Uterus (tissue), 4 donors: ENCODE results near the gene RAD51B. TPM values are rescaled to one million over a fixed set of nuclear protein-coding genes. Genes with fewer than 3 reads are reported as not detected.

Source experiments
- DNase-seq, 2 donors: peaks; one replicate each; pipeline ENCODE4 v3.0.0-alpha.2; 2019 to 2020
- H3K27ac ChIP-seq, 2 donors: fragments of 200-600 bp; sonication (generic); 1 replicate in 1 of 2; 2 replicates in 1 of 2; pipeline ENCODE4 v1.5.1; 2016 to 2018
- H3K27me3 ChIP-seq, 2 donors: fragments of 200-600 bp; sonication (generic); one replicate each; pipeline ENCODE4 v1.5.1; 2018 to 2019; ENCODE audit warnings: control low read depth in 1 of 2
- H3K36me3 ChIP-seq, 2 donors: fragments of 200-600 bp; sonication (generic); one replicate each; pipeline ENCODE4 v1.5.1; 2019; ENCODE audit warnings: control low read depth in 1 of 2
- H3K4me1 ChIP-seq, 2 donors: fragments of 200-600 bp; sonication (generic); one replicate each; pipeline ENCODE4 v1.5.1; 2018 to 2019; ENCODE audit warnings: control low read depth in 1 of 2
- H3K4me3 ChIP-seq, 2 donors: fragments of 200-600 bp; sonication (generic); 1 replicate in 1 of 2; 2 replicates in 1 of 2; pipeline ENCODE4 v1.5.1; 2018 to 2019; ENCODE audit warnings: mild to moderate bottlenecking in 1 of 2
- H3K9me3 ChIP-seq, 2 donors: fragments of 200-600 bp; sonication (generic); one replicate each; pipeline ENCODE4 v1.5.1; 2019; ENCODE audit warnings: control low read depth in 1 of 2
- POLR2A ChIP-seq, 2 donors: fragments of 450-650 bp; IDR thresholded peaks; one replicate each; pipeline ENCODE4 v1.6.1; 2016; ENCODE audit warnings: antibody characterized with exemption in 2 of 2, mild to moderate bottlenecking in 1 of 2, moderate library complexity in 1 of 2
- intact Hi-C: fragments of 100-400 bp; cut with DNase I; formaldehyde crosslinking; loops from one replicate; pipeline ENCODE4 v1.15.1; 2023; ENCODE audit warnings: low total_unique reads
- total RNA-seq, 4 donors: library from RNA; depleted of rRNA in 3 of 4; stranded (reverse); fragments of >200 nt in 3 of 4; gene quantifications; one replicate each; pipeline versions ENCODE4 v1.1.0 to v1.2.4, GENCODE V29; 2014 to 2023
- TF ChIP-seq, protein P1 (sequence below), 4 experiments: fragments of 200-600 bp in 2 of 4; fragments of 450-650 bp in 2 of 4; sonication (generic) in 2 of 4; IDR thresholded peaks; one replicate each; pipeline ENCODE4 v1.5.1; 2016 to 2019; ENCODE audit warnings: antibody characterized with exemption in 4 of 4, mild to moderate bottlenecking in 2 of 4, moderate library complexity in 1 of 4
- donor health status: DM: yes; HTN: yes; CAD: no.

RAD51B gene
- total RNA-seq, 4 donors from 2014 or later, result 29.5 to 100.0 (median 70.3) TPM

DNA sequence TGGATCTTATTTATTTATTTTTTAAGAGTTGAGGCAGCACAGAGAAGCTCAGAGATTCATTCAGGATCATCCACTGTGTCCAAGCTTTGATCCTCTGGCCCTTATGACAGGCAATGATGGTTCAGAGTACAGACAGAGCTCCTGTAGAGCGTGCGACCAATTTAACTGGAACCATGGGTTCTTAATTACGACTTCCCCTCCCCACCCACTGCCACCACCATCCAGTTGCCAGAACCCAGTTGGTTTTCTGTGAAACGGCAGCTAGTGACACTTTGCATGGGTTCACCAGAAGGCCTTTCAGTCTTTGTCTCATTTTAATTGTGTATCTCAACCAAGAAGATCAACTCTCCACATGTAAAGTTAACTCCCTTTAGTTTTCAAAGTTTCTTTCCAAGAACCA lies 495.1 kb downstream of the RAD51B start:
- DNase-seq, result no peak
- TF ChIP-seq POLR2A (IDR thresholded peaks at IDR 0.05), result no peak
- TF ChIP-seq, protein P1, sequence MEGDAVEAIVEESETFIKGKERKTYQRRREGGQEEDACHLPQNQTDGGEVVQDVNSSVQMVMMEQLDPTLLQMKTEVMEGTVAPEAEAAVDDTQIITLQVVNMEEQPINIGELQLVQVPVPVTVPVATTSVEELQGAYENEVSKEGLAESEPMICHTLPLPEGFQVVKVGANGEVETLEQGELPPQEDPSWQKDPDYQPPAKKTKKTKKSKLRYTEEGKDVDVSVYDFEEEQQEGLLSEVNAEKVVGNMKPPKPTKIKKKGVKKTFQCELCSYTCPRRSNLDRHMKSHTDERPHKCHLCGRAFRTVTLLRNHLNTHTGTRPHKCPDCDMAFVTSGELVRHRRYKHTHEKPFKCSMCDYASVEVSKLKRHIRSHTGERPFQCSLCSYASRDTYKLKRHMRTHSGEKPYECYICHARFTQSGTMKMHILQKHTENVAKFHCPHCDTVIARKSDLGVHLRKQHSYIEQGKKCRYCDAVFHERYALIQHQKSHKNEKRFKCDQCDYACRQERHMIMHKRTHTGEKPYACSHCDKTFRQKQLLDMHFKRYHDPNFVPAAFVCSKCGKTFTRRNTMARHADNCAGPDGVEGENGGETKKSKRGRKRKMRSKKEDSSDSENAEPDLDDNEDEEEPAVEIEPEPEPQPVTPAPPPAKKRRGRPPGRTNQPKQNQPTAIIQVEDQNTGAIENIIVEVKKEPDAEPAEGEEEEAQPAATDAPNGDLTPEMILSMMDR (IDR thresholded peaks at IDR 0.05), result no peak
- no peak overlapping the region for H3K27ac ChIP-seq
- H3K27me3 ChIP-seq, result no peaks in the 10 kb centered on the region
- H3K9me3 ChIP-seq, result no peaks in the 10 kb centered on the region
- no peaks in the 10 kb centered on the region for H3K36me3 ChIP-seq
- H3K4me1 ChIP-seq, result peaks cover 0 to 4% of the 10 kb centered on the region in 2 donors
- intact Hi-C loops, result no loop called here
- no peak overlapping the region for H3K4me3 ChIP-seq

DNA sequence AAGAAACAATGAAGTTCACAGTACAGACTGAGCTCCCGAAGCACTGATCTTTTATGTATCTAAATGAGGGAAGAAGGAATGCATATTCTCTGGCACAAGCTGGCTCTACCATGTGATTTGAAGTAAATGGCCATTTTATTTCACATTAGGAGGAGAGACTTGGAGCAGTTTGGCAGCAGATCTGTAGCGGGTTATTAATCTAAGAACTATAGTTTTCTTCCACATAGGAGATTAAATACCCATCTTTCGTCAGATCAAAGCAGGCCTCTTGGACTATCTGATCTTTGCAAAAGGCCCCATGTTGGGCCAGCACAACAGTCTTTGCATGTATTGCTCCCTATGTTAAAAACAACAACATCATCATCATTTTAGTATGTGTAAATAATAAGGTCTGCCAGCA lies 495.5 kb downstream of the RAD51B start:
- DNase-seq, result no peak
- no peak overlapping the region for H3K4me3 ChIP-seq
- intact Hi-C loops, result no loop called here
- no peaks in the 10 kb centered on the region for H3K9me3 ChIP-seq
- no peaks in the 10 kb centered on the region for H3K27me3 ChIP-seq
- no peaks in the 10 kb centered on the region for H3K36me3 ChIP-seq
- peaks cover 0 to 4% of the 10 kb centered on the region in 2 donors for H3K4me1 ChIP-seq
- TF ChIP-seq, protein P1 (IDR thresholded peaks at IDR 0.05), result no peak
- TF ChIP-seq POLR2A (IDR thresholded peaks at IDR 0.05), result no peak
- H3K27ac ChIP-seq, result no peak overlapping the region

DNA sequence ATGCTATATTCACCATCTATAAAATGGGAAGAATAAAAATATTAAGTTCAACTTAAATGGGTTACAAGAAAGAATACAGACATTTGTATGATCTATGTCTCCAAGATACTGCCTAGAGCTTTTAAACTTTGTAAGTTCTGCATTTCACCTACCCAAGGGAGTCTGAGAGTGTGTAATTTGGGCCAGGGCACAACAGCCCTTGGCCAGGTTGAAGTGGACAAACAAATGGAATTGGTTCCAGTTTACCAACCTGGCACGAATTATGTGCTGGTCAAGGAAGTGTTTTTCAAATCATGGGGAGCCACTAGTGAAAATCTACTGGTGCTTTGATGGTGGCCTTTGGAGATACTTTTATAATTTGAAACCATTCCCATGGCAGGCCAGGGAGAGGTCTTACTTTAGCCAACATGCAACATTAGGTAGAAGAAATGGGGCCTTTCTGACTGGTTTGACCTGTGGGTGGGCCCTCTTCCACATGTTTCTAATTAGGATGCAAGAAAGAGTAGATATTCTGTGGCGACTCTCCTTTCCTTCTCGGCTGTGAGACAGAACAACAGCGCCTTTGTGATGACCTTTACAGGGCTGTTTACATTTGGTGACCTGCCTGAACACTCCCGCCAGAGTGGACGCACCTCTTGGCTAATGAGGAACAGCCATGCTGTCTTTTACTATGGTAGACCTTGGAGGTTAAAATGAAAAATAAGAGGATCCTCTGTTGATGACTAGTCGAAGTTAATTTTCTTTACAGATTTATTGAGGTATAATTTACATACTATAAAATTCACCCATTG lies 496.7 kb downstream of the RAD51B start:
- Histone ChIP-seq H3K4me3 (no peak overlapping the region), H3K27me3 (no peaks in the 10 kb centered on the region), H3K4me1 (peaks cover 0 to 4% of the 10 kb centered on the region in 2 donors), H3K36me3 (no peaks in the 10 kb centered on the region), H3K9me3 (no peaks in the 10 kb centered on the region), H3K27ac (no peak overlapping the region)
- intact Hi-C loops, result no loop called here
- no peak for TF ChIP-seq POLR2A (IDR thresholded peaks at IDR 0.05)
- TF ChIP-seq, protein P1 (IDR thresholded peaks at IDR 0.05), result no peak
- DNase-seq, result no peak

DNA sequence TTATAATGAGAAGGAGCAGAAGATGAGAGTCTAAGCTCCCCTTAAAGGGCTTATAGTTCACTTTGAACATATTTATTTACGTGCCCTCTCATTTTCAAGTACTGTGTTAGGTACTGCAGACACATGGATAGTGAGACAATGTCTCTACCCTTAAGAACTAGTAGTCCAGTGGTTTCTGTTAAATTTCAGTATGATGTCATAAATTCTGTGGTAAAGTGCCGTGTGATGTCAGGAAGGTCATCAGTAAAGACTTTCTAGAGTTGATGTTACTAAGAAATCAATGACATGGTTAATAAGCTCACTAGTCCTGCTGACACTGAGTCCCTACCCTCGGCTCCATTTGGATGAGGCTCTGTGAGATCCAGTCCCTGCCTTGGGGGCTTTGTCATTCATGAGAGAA lies 497.7 kb downstream of the RAD51B start:
- intact Hi-C loops, result no loop called here
- H3K9me3 ChIP-seq, result no peaks in the 10 kb centered on the region
- TF ChIP-seq POLR2A (IDR thresholded peaks at IDR 0.05), result no peak
- TF ChIP-seq, protein P1 (IDR thresholded peaks at IDR 0.05), result no peak
- no peaks in the 10 kb centered on the region for H3K36me3 ChIP-seq
- no peak for DNase-seq
- H3K4me3 ChIP-seq, result no peak overlapping the region
- peaks cover 0 to 4% of the 10 kb centered on the region in 2 donors for H3K4me1 ChIP-seq
- no peaks in the 10 kb centered on the region for H3K27me3 ChIP-seq
- no peak overlapping the region for H3K27ac ChIP-seq

DNA sequence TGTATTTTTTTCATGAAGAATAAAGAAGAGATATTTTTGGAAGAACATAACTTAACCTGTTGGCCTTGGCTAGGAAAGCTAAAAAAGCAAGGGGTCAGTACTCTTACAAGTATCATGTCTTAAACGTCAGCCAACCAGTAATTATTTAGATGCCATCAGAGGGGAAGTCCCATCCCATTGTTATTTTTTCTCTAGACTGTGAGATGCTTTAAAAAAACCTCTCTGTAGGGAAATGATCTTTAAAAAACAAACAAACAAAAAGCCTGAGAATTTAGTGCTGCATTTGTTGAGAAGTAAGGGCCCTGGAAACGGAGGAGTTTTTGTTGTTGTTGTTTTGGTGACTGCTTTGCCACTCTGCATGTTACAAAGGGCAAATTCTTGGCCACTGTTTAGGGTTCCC lies 499.2 kb downstream of the RAD51B start:
- Histone ChIP-seq H3K9me3 (no peaks in the 10 kb centered on the region), H3K27me3 (no peaks in the 10 kb centered on the region), H3K27ac (peak overlapping the region; percentile 10 to 12), H3K4me3 (no peak overlapping the region), H3K4me1 (peaks cover 0 to 4% of the 10 kb centered on the region in 2 donors), H3K36me3 (no peaks in the 10 kb centered on the region)
- DNase-seq, result no peak
- TF ChIP-seq POLR2A (IDR thresholded peaks at IDR 0.05), result no peak
- TF ChIP-seq, protein P1 (IDR thresholded peaks at IDR 0.05), result no peak
- intact Hi-C loops, result no loop called here
